Activated CD4-positive, alpha-beta T cell treated with anti-CD3 and anti-CD28 coated beads, Interleukin-2, amount 10 ng/mL, durations not matched to agents 24 days and 14 days (primary cell): Measurements from ENCODE around the gene SNX5. TPM values are rescaled to one million over a fixed set of nuclear protein-coding genes. Genes with fewer than 3 reads are reported as not detected.
A peak's percentile ranks its signal among the peaks of the same experiment; 100 is the strongest.

Experiments
- DNase-seq: peaks from one replicate; pipeline ENCODE4 v3.0.0; 2022
- H3K27ac Mint-ChIP-seq: one replicate; pipeline ENCODE4 v1.8.0; 2022; ENCODE audit warnings: mild to moderate bottlenecking, mixed read lengths
- H3K27me3 Mint-ChIP-seq: one replicate; pipeline ENCODE4 v1.8.0; 2022; ENCODE audit warnings: mixed read lengths
- H3K36me3 Mint-ChIP-seq: one replicate; pipeline ENCODE4 v1.8.0; 2022; ENCODE audit warnings: low read depth, mild to moderate bottlenecking, mixed read lengths
- H3K4me1 Mint-ChIP-seq: one replicate; pipeline ENCODE4 v1.8.0; 2021; ENCODE audit warnings: mixed read lengths
- H3K4me3 Mint-ChIP-seq: one replicate; pipeline ENCODE4 v1.8.0; 2022; ENCODE audit warnings: mild to moderate bottlenecking, moderate library complexity, mixed read lengths
- H3K9me3 Mint-ChIP-seq: one replicate; pipeline ENCODE4 v1.8.0; 2021; ENCODE audit warnings: mixed read lengths
- intact Hi-C: fragments of 100-400 bp; cut with micrococcal nuclease; formaldehyde crosslinking; loops from one replicate; pipeline ENCODE4 v1.15.1; 2023
- total RNA-seq: library from RNA; stranded (reverse); gene quantifications from 2 replicates; pipeline ENCODE4 v1.2.3, GENCODE V29; 2022

The SNX5 gene
- total RNA-seq, 1 donor from 2014 or later = 240 TPM

- DNase-seq = no peak
- no peaks in the 10 kb centered on the region for H3K4me1 Mint-ChIP-seq
- no peak overlapping the region for H3K27ac Mint-ChIP-seq
- intact Hi-C loops = no loop called here
- no peak overlapping the region for H3K4me3 Mint-ChIP-seq
- H3K9me3 Mint-ChIP-seq = no peaks in the 10 kb centered on the region
- H3K36me3 Mint-ChIP-seq = no peaks in the 10 kb centered on the region
- no peaks in the 10 kb centered on the region for H3K27me3 Mint-ChIP-seq
Measured at GRCh38 chr20:18003897-18004296, 35.3 kb upstream of the SNX5 start.

- Mint-ChIP-seq H3K36me3 (no peaks in the 10 kb centered on the region), H3K4me1 (peaks cover 8% of the 10 kb centered on the region), H3K9me3 (no peaks in the 10 kb centered on the region), H3K27ac (no peak overlapping the region), H3K27me3 (peaks cover 3% of the 10 kb centered on the region), H3K4me3 (no peak overlapping the region)
- intact Hi-C loops = no loop called here
- no peak for DNase-seq
Measured at GRCh38 chr20:18001131-18001921, 32.7 kb upstream of the SNX5 start.

- intact Hi-C loops = loop anchor here (5.0 to 10.0 kb wide), 2 partner anchors 288 to 465 kb away; partner anchors contain the start of genes BFSP1 and ZNF133
- peaks cover 3% of the 10 kb centered on the region for H3K27me3 Mint-ChIP-seq
Measured at GRCh38 chr20:17999566-17999965, 31.0 kb upstream of the SNX5 start.

GRCh38 chr20:17998446-17998845 is 29.9 kb upstream of the SNX5 start:
- Mint-ChIP-seq H3K4me3 (no peak overlapping the region), H3K36me3 (no peaks in the 10 kb centered on the region), H3K27ac (no peak overlapping the region), H3K4me1 (peaks cover 23% of the 10 kb centered on the region), H3K9me3 (no peaks in the 10 kb centered on the region), H3K27me3 (peaks cover 3% of the 10 kb centered on the region)
- intact Hi-C loops = loop anchor here (5.0 to 10.0 kb wide), 2 partner anchors 289 to 464 kb away; partner anchors contain the start of genes BFSP1 and ZNF133
- DNase-seq = no peak

More at GRCh38 chr20:17999566-17999965, 31.0 kb upstream of the SNX5 start:
- no peak overlapping the region for H3K27ac Mint-ChIP-seq
- no peak for DNase-seq
- no peak overlapping the region for H3K4me3 Mint-ChIP-seq
- H3K9me3 Mint-ChIP-seq = no peaks in the 10 kb centered on the region
- peaks cover 18% of the 10 kb centered on the region for H3K4me1 Mint-ChIP-seq
- H3K36me3 Mint-ChIP-seq = no peaks in the 10 kb centered on the region

GRCh38 chr20:17995967-17996819 is 27.6 kb upstream of the SNX5 start:
- Mint-ChIP-seq H3K4me3 (no peak overlapping the region), H3K27me3 (peaks cover 3% of the 10 kb centered on the region), H3K9me3 (no peaks in the 10 kb centered on the region), H3K27ac (no peak overlapping the region), H3K36me3 (no peaks in the 10 kb centered on the region), H3K4me1 (peaks cover 38% of the 10 kb centered on the region)
- peak; percentile 87 for DNase-seq
- intact Hi-C loops = loop anchor here (1.0 to 10.0 kb wide), 4 partner anchors 291 to 492 kb away; partner anchors contain the start of genes BFSP1 and ZNF133

- H3K4me3 Mint-ChIP-seq = peak overlapping the region; percentile 60
- no peak for DNase-seq
- H3K4me1 Mint-ChIP-seq = peaks cover 42% of the 10 kb centered on the region
- H3K9me3 Mint-ChIP-seq = no peaks in the 10 kb centered on the region
- intact Hi-C loops = loop anchor here (2.0 to 10.0 kb wide), 4 partner anchors 35 to 1261 kb away; partner anchors contain the start of genes BFSP1 and SNRPB2
- peak overlapping the region; percentile 92 for H3K27ac Mint-ChIP-seq
- peaks cover 13% of the 10 kb centered on the region for H3K36me3 Mint-ChIP-seq
- H3K27me3 Mint-ChIP-seq = peaks cover 1% of the 10 kb centered on the region
Measured at GRCh38 chr20:17993546-17993945, 25.0 kb upstream of the SNX5 start.

- peaks cover 18% of the 10 kb centered on the region for H3K36me3 Mint-ChIP-seq
- no peaks in the 10 kb centered on the region for H3K9me3 Mint-ChIP-seq
- H3K27me3 Mint-ChIP-seq = no peaks in the 10 kb centered on the region
- peaks cover 43% of the 10 kb centered on the region for H3K4me1 Mint-ChIP-seq
- intact Hi-C loops = loop anchor here (1.0 to 10.0 kb wide), 9 partner anchors 24 to 1261 kb away; partner anchors contain the start of genes BFSP1, MGME1 and SNRPB2
- H3K27ac Mint-ChIP-seq = peak overlapping the region; percentile 92
- H3K4me3 Mint-ChIP-seq = peak overlapping the region; percentile 71
- DNase-seq = peak; percentile 59
Measured at GRCh38 chr20:17992847-17993513, 24.4 kb upstream of the SNX5 start.

GRCh38 chr20:17992224-17992637 is 23.6 kb upstream of the SNX5 start:
- intact Hi-C loops = loop anchor here (1.0 to 10.0 kb wide), 9 partner anchors 23 to 1260 kb away; partner anchors contain the start of genes BFSP1, MGME1 and SNRPB2
- Mint-ChIP-seq H3K36me3 (peaks cover 25% of the 10 kb centered on the region), H3K4me1 (peaks cover 45% of the 10 kb centered on the region), H3K27me3 (no peaks in the 10 kb centered on the region), H3K4me3 (peak overlapping the region; percentile 71), H3K27ac (peak overlapping the region; percentile 92), H3K9me3 (no peaks in the 10 kb centered on the region)
- peak; percentile 75 for DNase-seq

- Mint-ChIP-seq H3K4me1 (peaks cover 38% of the 10 kb centered on the region), H3K27ac (no peak overlapping the region), H3K27me3 (no peaks in the 10 kb centered on the region), H3K36me3 (peaks cover 25% of the 10 kb centered on the region), H3K4me3 (no peak overlapping the region), H3K9me3 (no peaks in the 10 kb centered on the region)
- DNase-seq = no peak
- intact Hi-C loops = loop anchor here (5.0 to 10.0 kb wide), 3 partner anchors 328 to 1258 kb away; partner anchors contain the start of genes BFSP1 and SNRPB2
Measured at GRCh38 chr20:17990278-17990972, 21.8 kb upstream of the SNX5 start.

- H3K27ac Mint-ChIP-seq = no peak overlapping the region
- intact Hi-C loops = no loop called here
- peaks cover 29% of the 10 kb centered on the region for H3K4me1 Mint-ChIP-seq
- H3K27me3 Mint-ChIP-seq = no peaks in the 10 kb centered on the region
- no peak overlapping the region for H3K4me3 Mint-ChIP-seq
- DNase-seq = no peak
- peaks cover 32% of the 10 kb centered on the region for H3K36me3 Mint-ChIP-seq
- no peaks in the 10 kb centered on the region for H3K9me3 Mint-ChIP-seq
Measured at GRCh38 chr20:17987988-17988387, 19.4 kb upstream of the SNX5 start.

GRCh38 chr20:17985388-17986018 is 16.9 kb upstream of the SNX5 start:
- Mint-ChIP-seq H3K36me3 (peaks cover 37% of the 10 kb centered on the region), H3K4me3 (no peak overlapping the region), H3K27me3 (no peaks in the 10 kb centered on the region), H3K27ac (no peak overlapping the region), H3K4me1 (peaks cover 19% of the 10 kb centered on the region), H3K9me3 (no peaks in the 10 kb centered on the region)
- DNase-seq = no peak
- intact Hi-C loops = no loop called here

- no peak for DNase-seq
- no peaks in the 10 kb centered on the region for H3K27me3 Mint-ChIP-seq
- H3K36me3 Mint-ChIP-seq = peaks cover 52% of the 10 kb centered on the region
- no peaks in the 10 kb centered on the region for H3K9me3 Mint-ChIP-seq
- no peak overlapping the region for H3K4me3 Mint-ChIP-seq
- peaks cover 38% of the 10 kb centered on the region for H3K4me1 Mint-ChIP-seq
- H3K27ac Mint-ChIP-seq = peak overlapping the region; percentile 51
- intact Hi-C loops = no loop called here
Measured at GRCh38 chr20:17976305-17976704, 7.7 kb upstream of the SNX5 start.
